AG04450 (cell line): ENCODE data around the gene SLC12A2. TPM values are rescaled to one million over a fixed set of nuclear protein-coding genes. Genes with fewer than 3 reads are reported as not detected.
A peak's percentile ranks its signal among the peaks of the same experiment; 100 is the strongest.

Experiments used
- CTCF ChIA-PET: fragments of 300-600, 350-600 bp; formaldehyde crosslinking; extraction: SDS; loops from one replicate; lab custom pipeline; 2022; ENCODE audit warnings: antibody characterized with exemption, inconsistent platforms; lab: Charles Lee
- POLR2A ChIA-PET: fragments of 350-600 bp; formaldehyde crosslinking; extraction: SDS; loops from one replicate; lab custom pipeline; 2021; ENCODE audit warnings: antibody characterized with exemption, inconsistent platforms; lab: Yijun Ruan, JAX
- DNase-seq: peaks from one replicate; pipeline ENCODE4 v3.0.0-alpha.2; 2011; ENCODE audit warnings: low read depth, low spot score
- H3K27ac ChIP-seq: one replicate; pipeline ENCODE4 v1.5.1; 2012; ENCODE audit warnings: low read depth, low read length, control low read depth
- H3K27me3 ChIP-seq: one replicate; pipeline ENCODE4 v1.6.0; 2012; ENCODE audit warnings: low read length; ENCODE audit not compliant: control insufficient read depth, insufficient read depth
- H3K4me3 ChIP-seq: 2 replicates; pipeline ENCODE4 v1.5.1; 2011; ENCODE audit warnings: mild to moderate bottlenecking, low read depth, low read length, control low read depth
- H3K9me3 ChIP-seq: 2 replicates; pipeline ENCODE4 v1.5.1; 2012; ENCODE audit warnings: low read length; ENCODE audit not compliant: control insufficient read depth, insufficient read depth
- CTCF ChIP-seq: IDR thresholded peaks from 2 replicates; pipeline ENCODE4 v1.5.1; 2011; ENCODE audit warnings: low read depth, low read length, control low read depth, inconsistent platforms
- polyA plus RNA-seq: library from polyadenylated mRNA; depleted of rRNA; stranded (reverse); fragments of >200 nt; gene quantifications from 2 replicates; pipeline ENCODE4 v1.2.3, GENCODE V29; 2011

SLC12A2 gene
- polyA plus RNA-seq, 1 experiment: 10.5 TPM

DNA sequence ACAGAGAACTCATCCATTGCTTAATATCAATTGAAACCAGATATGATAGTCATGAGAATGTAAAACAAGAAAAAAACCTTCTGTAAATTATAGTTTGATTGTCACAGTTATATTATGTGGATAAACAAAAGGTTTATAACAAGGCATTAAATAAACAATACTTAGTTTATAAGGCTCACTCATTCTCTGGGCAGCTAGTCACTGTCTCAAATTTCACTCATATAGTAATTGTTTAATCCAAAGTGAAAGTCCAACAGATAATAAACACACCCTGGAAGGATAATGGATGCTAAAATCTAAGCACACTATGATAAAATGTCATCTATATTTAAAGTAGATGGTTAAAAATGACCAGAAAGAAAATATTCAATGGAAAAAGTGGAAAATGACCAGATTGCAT lies 30.8 kb upstream of the SLC12A2 start:
- no peak overlapping the region for H3K27ac ChIP-seq
- POLR2A ChIA-PET: no interaction called here
- CTCF ChIA-PET: no interaction called here
- DNase-seq: no peak
- TF ChIP-seq CTCF: no peak
- H3K4me3 ChIP-seq: no peak overlapping the region
- no peaks in the 10 kb centered on the region for H3K9me3 ChIP-seq
- H3K27me3 ChIP-seq: no peaks in the 10 kb centered on the region

GRCh38 chr5:128053291-128053954 lies 30.1 kb upstream of the SLC12A2 start:
- H3K9me3 ChIP-seq: no peaks in the 10 kb centered on the region
- CTCF ChIA-PET: no interaction called here
- H3K4me3 ChIP-seq: no peak overlapping the region
- TF ChIP-seq CTCF: no peak
- DNase-seq: peak; percentile 8
- H3K27me3 ChIP-seq: no peaks in the 10 kb centered on the region
- no peak overlapping the region for H3K27ac ChIP-seq
- POLR2A ChIA-PET: no interaction called here

- Histone ChIP-seq H3K4me3 (no peak overlapping the region), H3K9me3 (no peaks in the 10 kb centered on the region), H3K27me3 (no peaks in the 10 kb centered on the region), H3K27ac (no peak overlapping the region)
- TF ChIP-seq CTCF: no peak
- ChIA-PET POLR2A (no interaction called here), CTCF (no interaction called here)
- no peak for DNase-seq
Measured at GRCh38 chr5:128060644-128061385, 22.8 kb upstream of the SLC12A2 start.

DNA sequence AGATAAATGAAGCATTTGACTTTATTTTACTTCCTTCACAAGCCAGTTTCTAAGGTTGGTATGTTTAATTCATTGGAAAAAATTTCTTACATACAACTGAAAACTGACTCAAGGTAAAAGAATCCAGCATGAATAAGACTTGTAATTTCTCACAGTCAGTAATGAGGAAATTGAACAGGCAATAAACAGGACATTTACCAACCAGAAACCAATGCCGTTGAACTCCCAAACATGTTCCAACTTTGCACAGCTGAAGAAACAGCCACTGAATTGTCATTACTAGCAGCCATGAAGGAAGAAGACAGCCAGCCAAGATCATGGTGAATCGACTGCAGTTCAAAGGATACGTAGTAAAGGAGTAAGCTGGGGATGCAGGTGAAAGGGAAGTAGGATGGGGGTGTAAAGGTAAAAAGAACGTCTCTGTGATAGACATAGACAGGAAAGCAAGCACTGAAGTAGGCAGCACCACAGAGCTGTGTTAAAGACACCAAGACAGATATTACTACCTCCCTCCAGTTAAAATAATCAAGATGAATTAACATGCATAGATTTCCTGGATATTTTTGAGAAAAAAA lies 21.3 kb upstream of the SLC12A2 start:
- H3K4me3 ChIP-seq: no peak overlapping the region

More for the DNA sequence above, 21.3 kb upstream of the SLC12A2 start:
- DNase-seq: no peak
- Histone ChIP-seq H3K27ac (peak overlapping the region; percentile 11), H3K9me3 (no peaks in the 10 kb centered on the region), H3K27me3 (no peaks in the 10 kb centered on the region)
- ChIA-PET CTCF (interaction anchor here (0.7 kb wide), 1 partner anchor 19 kb away, joined by 3 read pairs; no protein-coding TSS in a partner anchor), POLR2A (no interaction called here)
- TF ChIP-seq CTCF: no peak
